Measurements from ENCODE around the gene C1orf232.
A peak's percentile ranks its signal among the peaks of the same experiment; 100 is the strongest.

Gene C1orf232

GRCh38 chr1:26189331-26189730 is 20.6 kb upstream of the C1orf232 start:
- Histone ChIP-seq H3K4me1 (ENCODE audit: insufficient read depth, low read length) (no peaks in the 10 kb centered on the region; the same call in 1 of the 2 replicates), H3K9ac (ENCODE audit: low read depth, low read length) (no peak overlapping the region), H3K36me3 (ENCODE audit: insufficient read depth, low read length) (no peaks in the 10 kb centered on the region), H3K9me3 (ENCODE audit: control insufficient read depth, insufficient read depth, low read length) (no peaks in the 10 kb centered on the region)

GRCh38 chr1:26188477-26188876 is 19.7 kb upstream of the C1orf232 start:
- H3K36me3 ChIP-seq (ENCODE audit: insufficient read depth, low read length), result no peaks in the 10 kb centered on the region
- no peak overlapping the region for H3K9ac ChIP-seq (ENCODE audit: low read depth, low read length)
- no peaks in the 10 kb centered on the region; the same call in 1 of the 2 replicates for H3K4me1 ChIP-seq (ENCODE audit: insufficient read depth, low read length)
- no peaks in the 10 kb centered on the region for H3K9me3 ChIP-seq (ENCODE audit: control insufficient read depth, insufficient read depth, low read length)

GRCh38 chr1:26187882-26188281 is 19.1 kb upstream of the C1orf232 start:
- no peaks in the 10 kb centered on the region; the same call in 1 of the 2 replicates for H3K4me1 ChIP-seq (ENCODE audit: insufficient read depth, low read length)
- no peaks in the 10 kb centered on the region for H3K9me3 ChIP-seq (ENCODE audit: control insufficient read depth, insufficient read depth, low read length)
- H3K36me3 ChIP-seq (ENCODE audit: insufficient read depth, low read length), result no peaks in the 10 kb centered on the region
- no peak overlapping the region for H3K9ac ChIP-seq (ENCODE audit: low read depth, low read length)

- Histone ChIP-seq H3K9me3 (ENCODE audit: control insufficient read depth, insufficient read depth, low read length) (no peaks in the 10 kb centered on the region), H3K9ac (ENCODE audit: low read depth, low read length) (no peak overlapping the region), H3K4me1 (ENCODE audit: insufficient read depth, low read length) (no peaks in the 10 kb centered on the region), H3K36me3 (ENCODE audit: insufficient read depth, low read length) (no peaks in the 10 kb centered on the region; the same call in 1 of the 2 replicates)
Observed at GRCh38 chr1:26184883-26185282, 16.1 kb upstream of the C1orf232 start.

GRCh38 chr1:26184086-26184485 is 15.3 kb upstream of the C1orf232 start:
- Histone ChIP-seq H3K9me3 (ENCODE audit: control insufficient read depth, insufficient read depth, low read length) (no peaks in the 10 kb centered on the region), H3K4me1 (ENCODE audit: insufficient read depth, low read length) (no peaks in the 10 kb centered on the region), H3K36me3 (ENCODE audit: insufficient read depth, low read length) (no peaks in the 10 kb centered on the region; the same call in 1 of the 2 replicates), H3K9ac (ENCODE audit: low read depth, low read length) (no peak overlapping the region)

GRCh38 chr1:26182383-26182696 is 13.6 kb upstream of the C1orf232 start:
- H3K9ac ChIP-seq (ENCODE audit: low read depth, low read length), result no peak overlapping the region
- no peaks in the 10 kb centered on the region for H3K9me3 ChIP-seq (ENCODE audit: control insufficient read depth, insufficient read depth, low read length)
- H3K36me3 ChIP-seq (ENCODE audit: insufficient read depth, low read length), result no peaks in the 10 kb centered on the region; the same call in 1 of the 2 replicates
- no peaks in the 10 kb centered on the region for H3K4me1 ChIP-seq (ENCODE audit: insufficient read depth, low read length)

GRCh38 chr1:26181586-26182382 is 13.0 kb upstream of the C1orf232 start:
- no peak overlapping the region for H3K9ac ChIP-seq (ENCODE audit: low read depth, low read length)
- H3K9me3 ChIP-seq (ENCODE audit: control insufficient read depth, insufficient read depth, low read length), result no peaks in the 10 kb centered on the region
- H3K4me1 ChIP-seq (ENCODE audit: insufficient read depth, low read length), result no peaks in the 10 kb centered on the region
- no peaks in the 10 kb centered on the region; the same call in 1 of the 2 replicates for H3K36me3 ChIP-seq (ENCODE audit: insufficient read depth, low read length)

GRCh38 chr1:26180010-26180506 is 11.3 kb upstream of the C1orf232 start:
- Histone ChIP-seq H3K9ac (ENCODE audit: low read depth, low read length) (no peak overlapping the region), H3K36me3 (ENCODE audit: insufficient read depth, low read length) (no peaks in the 10 kb centered on the region; the same call in 1 of the 2 replicates), H3K9me3 (ENCODE audit: control insufficient read depth, insufficient read depth, low read length) (no peaks in the 10 kb centered on the region), H3K4me1 (ENCODE audit: insufficient read depth, low read length) (no peaks in the 10 kb centered on the region)

GRCh38 chr1:26177182-26177684 is 8.5 kb upstream of the C1orf232 start, which contains the start of gene CNKSR1:
Gene CNKSR1, plus strand, starts transcription at chr1:26177491. Its CDS starts 57 bp downstream, at chr1:26177548.
- Histone ChIP-seq H3K36me3 (ENCODE audit: insufficient read depth, low read length) (no peaks in the 10 kb centered on the region; the same call in 1 of the 2 replicates), H3K9me3 (ENCODE audit: control insufficient read depth, insufficient read depth, low read length) (no peaks in the 10 kb centered on the region), H3K9ac (ENCODE audit: low read depth, low read length) (peak within 1 kb of the TSS; percentile 74; the same call in 1 of the 2 replicates), H3K4me1 (ENCODE audit: insufficient read depth, low read length) (no peaks in the 10 kb centered on the region)

- Histone ChIP-seq H3K36me3 (ENCODE audit: insufficient read depth, low read length) (no peaks in the 10 kb centered on the region), H3K9ac (ENCODE audit: low read depth, low read length) (no peak overlapping the region), H3K4me1 (ENCODE audit: insufficient read depth, low read length) (peaks cover 2% of the 10 kb centered on the region; the same call in 1 of the 2 replicates), H3K9me3 (ENCODE audit: control insufficient read depth, insufficient read depth, low read length) (no peaks in the 10 kb centered on the region)
Observed at GRCh38 chr1:26175346-26175745, 6.6 kb upstream of the C1orf232 start.

- Histone ChIP-seq H3K4me1 (ENCODE audit: insufficient read depth, low read length) (peaks cover 2% of the 10 kb centered on the region; the same call in 1 of the 2 replicates), H3K9ac (ENCODE audit: low read depth, low read length) (no peak within 1 kb of the TSS), H3K36me3 (ENCODE audit: insufficient read depth, low read length) (no peaks in the 10 kb centered on the region), H3K9me3 (ENCODE audit: control insufficient read depth, insufficient read depth, low read length) (no peaks in the 10 kb centered on the region)
Observed at GRCh38 chr1:26171084-26172072, 2.6 kb upstream of the C1orf232 start, which contains the start of gene ZNF593OS. Gene ZNF593OS, minus strand, starts transcription at chr1:26171832. Its CDS starts 171 bp downstream, at chr1:26171661.

GRCh38 chr1:26170472-26170821 is 1.7 kb upstream of the C1orf232 start:
- H3K9ac ChIP-seq (ENCODE audit: low read depth, low read length), result peak overlapping the region; percentile 98
- no peaks in the 10 kb centered on the region for H3K9me3 ChIP-seq (ENCODE audit: control insufficient read depth, insufficient read depth, low read length)
- peaks cover 7% of the 10 kb centered on the region for H3K4me1 ChIP-seq (ENCODE audit: insufficient read depth, low read length)
- no peaks in the 10 kb centered on the region for H3K36me3 ChIP-seq (ENCODE audit: insufficient read depth, low read length)

GRCh38 chr1:26169669-26170471 is 1.1 kb upstream of the C1orf232 start, which contains the start of gene ZNF593:
Gene ZNF593, plus strand, starts transcription at chr1:26169908. Its CDS starts 76 bp downstream, at chr1:26169984.
- Histone ChIP-seq H3K4me1 (ENCODE audit: insufficient read depth, low read length) (peaks cover 11% of the 10 kb centered on the region), H3K9me3 (ENCODE audit: control insufficient read depth, insufficient read depth, low read length) (no peaks in the 10 kb centered on the region), H3K36me3 (ENCODE audit: insufficient read depth, low read length) (no peaks in the 10 kb centered on the region), H3K9ac (ENCODE audit: low read depth, low read length) (peak within 1 kb of the TSS; percentile 98)
